GM12873 (cell line): ENCODE data around the gene DPY19L1.

Experiments
- CTCF ChIP-seq: IDR thresholded peaks from 2 replicates; pipeline ENCODE4 v1.5.1; 2012; ENCODE audit warnings: low read depth, mild to moderate bottlenecking, moderate library complexity, low read length, control low read depth; ENCODE audit not compliant: insufficient read depth; ENCODE audit errors: missing control alignments

Gene DPY19L1

GRCh38 chr7:35024298-35024697, 13.0 kb downstream of the DPY19L1 start:
- TF ChIP-seq CTCF: no peak

- no peak for TF ChIP-seq CTCF
These were observed 14.6 kb downstream of the DPY19L1 start for GRCh38 chr7:35022725-35023124.

GRCh38 chr7:35021445-35021844, 15.8 kb downstream of the DPY19L1 start:
- no peak for TF ChIP-seq CTCF

GRCh38 chr7:35019801-35020200, 17.5 kb downstream of the DPY19L1 start:
- TF ChIP-seq CTCF: no peak

GRCh38 chr7:35019179-35019729, 18.0 kb downstream of the DPY19L1 start:
- TF ChIP-seq CTCF: no peak

GRCh38 chr7:35015346-35015859, 21.9 kb downstream of the DPY19L1 start:
- TF ChIP-seq CTCF: no peak

- TF ChIP-seq CTCF: no peak
These were observed 25.1 kb downstream of the DPY19L1 start for GRCh38 chr7:35012160-35012559.

- TF ChIP-seq CTCF: no peak
These were observed 26.2 kb downstream of the DPY19L1 start for GRCh38 chr7:35011085-35011484.
